CD4-positive, alpha-beta T cell treated with Interleukin-4 for 1 hour (primary cell): ENCODE results near the gene RINT1.
A peak's percentile ranks its signal among the peaks of the same experiment; 100 is the strongest.
"Not testable (repeated sequence)": the region's sequence is repeated elsewhere in the genome, so short reads cannot be mapped to it uniquely, and the experiment has no call there.

Source experiments
- DNase-seq, 2 donors: peaks; one replicate each; pipeline ENCODE4 v3.0.0-alpha.2; 2020 to 2022

Gene RINT1

GRCh38 chr7:105532709-105533460, 884 bp downstream of the RINT1 start:
- no peak for DNase-seq

- no peak for DNase-seq
Measured at GRCh38 chr7:105538339-105538738, 6.3 kb downstream of the RINT1 start.

GRCh38 chr7:105559926-105560325, 27.9 kb downstream of the RINT1 start:
- DNase-seq = no peak

- DNase-seq = no peak
Measured at GRCh38 chr7:105565190-105565589, 33.2 kb downstream of the RINT1 start.

DNA sequence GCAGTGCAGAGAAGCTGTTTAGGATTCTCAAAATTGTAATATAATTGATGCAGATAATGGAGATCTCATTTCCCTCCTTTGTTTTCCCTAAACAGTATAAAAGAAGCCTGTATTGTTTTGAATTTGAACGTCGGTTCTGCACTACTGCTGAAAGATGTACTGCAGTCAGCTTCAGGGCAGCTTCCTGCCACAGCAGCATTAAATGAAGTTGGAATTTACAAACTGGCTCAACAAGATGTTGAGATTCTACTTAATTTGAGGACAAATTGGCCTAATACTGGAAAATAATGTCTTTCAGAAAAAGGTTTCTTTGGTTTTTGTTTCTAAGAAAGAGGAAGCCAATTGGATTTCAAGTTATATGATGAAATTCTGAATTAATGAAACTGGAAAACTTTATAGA, 35.0 kb downstream of the RINT1 start:
- DNase-seq = no peak

- no peak for DNase-seq
Measured at GRCh38 chr7:105567821-105568220, 35.8 kb downstream of the RINT1 start.

DNA sequence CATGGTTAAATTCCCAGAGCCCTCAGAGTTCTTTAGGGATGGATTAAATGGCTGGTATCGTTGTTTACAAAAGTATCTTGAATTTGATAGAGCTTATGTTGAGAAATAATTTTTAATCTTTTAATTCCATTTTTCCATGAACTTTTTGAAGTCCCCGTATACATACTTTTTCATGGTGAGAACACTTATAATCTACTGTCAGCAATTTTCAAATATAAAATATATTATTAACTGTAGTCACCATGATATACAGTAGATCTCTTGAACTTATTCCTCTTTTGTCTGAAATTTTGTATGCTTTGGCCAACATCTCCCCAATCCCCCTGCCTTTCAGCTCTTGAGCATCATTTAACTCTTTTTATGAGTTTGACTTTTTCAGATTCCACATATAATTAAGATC, 39.9 kb downstream of the RINT1 start:
- no peak for DNase-seq

- DNase-seq = no peak
Measured at GRCh38 chr7:105577251-105577650, 45.2 kb downstream of the RINT1 start.

DNA sequence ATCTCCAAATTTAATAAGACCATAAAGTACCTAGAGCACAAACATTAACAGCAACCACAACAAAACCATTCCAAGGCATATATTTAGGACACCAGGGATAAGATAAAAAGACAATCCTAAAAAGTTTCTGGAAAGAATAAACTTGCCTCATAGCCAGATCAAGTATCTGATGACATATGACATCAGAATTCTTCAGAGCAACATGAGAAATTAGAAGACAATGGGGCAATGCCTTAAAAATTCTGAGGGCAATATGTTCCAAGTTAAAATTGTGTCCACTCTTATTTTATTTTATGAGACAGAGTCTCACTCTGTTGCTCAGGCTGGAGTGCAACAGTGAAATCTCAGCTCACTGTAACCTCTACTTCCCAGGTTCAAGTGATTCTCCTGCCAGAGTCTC, 46.5 kb downstream of the RINT1 start:
- no peak for DNase-seq

GRCh38 chr7:105580022-105580740, 48.2 kb downstream of the RINT1 start:
- DNase-seq = no peak

- peak; percentile 28 to 38 for DNase-seq
Measured at GRCh38 chr7:105581066-105581811, 49.2 kb downstream of the RINT1 start, which contains the start of gene EFCAB10. TSS of gene EFCAB10 (minus strand) at chr7:105581493. CDS start at chr7:105581463, 30 bp downstream.

DNA sequence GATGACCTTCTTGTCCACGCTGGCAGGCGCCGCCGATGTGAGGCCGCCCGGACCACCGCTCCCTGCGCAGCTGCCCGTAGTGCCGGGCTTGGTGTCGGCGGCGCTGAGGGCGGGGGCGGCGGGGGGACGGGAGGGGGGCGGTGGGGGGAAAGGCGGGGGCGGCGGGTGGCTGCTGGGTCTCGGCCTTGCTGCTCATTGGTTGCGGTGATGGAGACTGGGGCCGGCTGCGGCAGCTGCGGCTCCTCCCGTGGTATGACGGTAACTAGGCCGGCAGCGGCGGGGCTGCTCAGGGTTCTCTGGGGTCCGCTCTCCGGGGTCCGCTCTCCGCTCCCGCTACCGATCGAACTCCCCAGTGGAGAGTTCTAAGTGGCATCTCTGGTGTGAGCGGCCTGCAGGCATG, 51.1 kb downstream of the RINT1 start:
- no peak for DNase-seq

DNA sequence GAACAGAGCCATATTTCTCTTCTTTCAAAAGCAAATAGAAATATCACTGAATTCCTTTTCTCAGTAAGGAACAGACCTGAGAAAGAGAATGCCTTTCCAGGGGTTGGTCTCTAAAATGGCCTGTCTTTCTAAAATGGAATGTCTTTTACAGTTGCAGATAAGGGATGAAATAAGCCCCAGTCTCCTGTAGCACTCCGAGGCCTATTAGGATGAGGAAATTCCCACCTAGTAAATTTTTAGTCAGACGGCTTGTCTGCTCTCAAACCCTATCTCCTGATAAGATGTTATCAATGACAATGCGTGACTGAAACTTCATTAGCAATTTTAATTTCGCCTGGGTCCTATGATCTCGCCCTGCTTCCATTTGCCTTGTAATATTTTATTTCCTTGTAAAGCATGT, 52.2 kb downstream of the RINT1 start:
- no peak for DNase-seq

- no peak for DNase-seq
Measured at GRCh38 chr7:105585850-105586500, 54.0 kb downstream of the RINT1 start.

DNA sequence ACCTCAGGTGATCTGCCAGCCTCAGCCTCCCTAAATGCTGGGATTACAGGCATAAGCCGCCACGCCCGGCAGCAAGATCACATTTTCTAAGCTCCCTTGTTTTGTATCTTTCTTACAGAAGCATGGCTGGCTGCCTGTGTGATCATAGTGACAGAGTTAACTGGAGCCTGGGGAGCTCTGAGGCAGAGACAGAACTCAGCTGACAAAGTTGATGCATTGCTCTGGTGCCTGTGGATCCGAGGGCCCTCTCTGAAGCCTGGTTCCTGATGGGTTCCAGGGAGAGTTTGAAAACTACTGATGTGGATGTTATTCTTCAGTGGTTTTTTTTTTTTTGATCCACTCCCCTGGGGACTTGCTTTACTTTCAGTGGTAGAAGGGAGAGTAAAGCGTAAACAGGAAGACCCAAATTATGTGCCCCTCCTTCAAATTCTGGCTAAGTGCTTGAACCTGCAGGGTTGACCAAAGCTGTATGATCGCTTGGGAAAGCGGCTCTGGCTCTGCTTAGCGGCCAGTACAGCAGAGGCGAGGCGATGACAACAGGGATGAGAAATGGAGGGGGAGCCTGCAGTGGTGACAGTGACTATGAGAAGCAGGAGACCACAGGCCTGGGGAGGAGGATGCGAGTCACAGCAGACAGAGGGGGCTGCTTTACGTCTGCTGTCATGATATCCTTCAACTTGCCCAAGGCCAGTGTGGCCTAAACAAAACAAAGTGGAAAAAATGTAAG, 56.1 kb downstream of the RINT1 start:
- no peak for DNase-seq

GRCh38 chr7:105589356-105590077, 57.5 kb downstream of the RINT1 start:
- peak; percentile 53 to 63 for DNase-seq

- DNase-seq = no peak
Measured at GRCh38 chr7:105590793-105591192, 58.8 kb downstream of the RINT1 start.

DNA sequence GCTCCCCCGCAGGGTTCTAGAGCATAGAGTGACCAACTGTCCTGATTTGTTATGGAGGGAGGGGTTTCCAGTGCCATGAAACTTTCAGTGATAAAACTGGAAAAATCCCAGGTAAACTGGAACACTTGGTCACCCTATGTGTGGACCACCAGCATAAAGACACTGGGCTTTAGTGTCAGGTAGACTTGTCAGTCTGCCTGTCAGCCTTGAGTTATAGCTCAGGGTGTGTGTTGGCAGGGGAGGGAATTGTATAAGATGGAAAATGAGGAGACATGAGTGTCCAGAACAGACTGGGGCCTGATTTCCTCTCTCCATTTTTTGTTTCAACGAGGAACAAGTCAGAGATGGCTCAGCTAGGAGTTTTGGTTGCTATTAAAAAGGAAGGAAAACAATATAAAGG, 59.5 kb downstream of the RINT1 start:
- DNase-seq = no peak

- no peak for DNase-seq
Measured at GRCh38 chr7:105594034-105594433, 62.0 kb downstream of the RINT1 start.

- DNase-seq = no peak
Measured at GRCh38 chr7:105596866-105597265, 64.9 kb downstream of the RINT1 start.

- DNase-seq = not testable (repeated sequence)
Measured at GRCh38 chr7:105599080-105599479, 67.1 kb downstream of the RINT1 start.

DNA sequence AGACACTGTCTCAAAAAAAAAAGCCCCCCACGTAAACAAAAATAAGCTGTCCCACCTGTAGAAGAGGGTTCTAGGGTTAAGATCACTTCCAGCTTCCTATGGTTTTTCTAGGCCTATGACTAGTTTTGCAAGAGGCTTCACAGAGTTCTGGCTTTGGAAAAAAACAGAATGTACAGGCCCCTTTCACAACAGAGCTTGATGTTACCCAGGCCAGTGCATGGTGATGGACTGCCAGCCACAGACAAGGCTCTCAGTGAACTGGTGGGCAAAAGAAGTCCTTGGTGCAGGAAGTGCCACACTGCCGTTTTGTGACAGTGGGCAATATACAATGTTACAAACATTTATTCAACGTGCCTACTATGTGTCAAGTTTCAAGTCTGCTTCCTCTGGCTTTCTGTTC, 67.5 kb downstream of the RINT1 start:
- no peak for DNase-seq
